ENCODE results near the gene CELA2B.
A peak's percentile ranks its signal among the peaks of the same experiment; 100 is the strongest.
"Not testable (repeated sequence)": the region's sequence is repeated elsewhere in the genome, so short reads cannot be mapped to it uniquely, and the experiment has no call there.

CELA2B gene

GRCh38 chr1:15475752-15476314 is at the start of gene CELA2B:
Gene CELA2B (plus strand): TSS chr1:15476104. CDS start chr1:15476126, 22 bp downstream.
- no peak for TF ChIP-seq CTCF (IDR thresholded peaks at IDR 0.05; ENCODE audit: low read length, missing control alignments)
- DNase-seq (ENCODE audit: low read depth): no peak

GRCh38 chr1:15426492-15427279 is 49.2 kb upstream of the CELA2B start:
- peak; percentile 53 for DNase-seq (ENCODE audit: low read depth)
- peak; percentile 34 for TF ChIP-seq CTCF (IDR thresholded peaks at IDR 0.05; ENCODE audit: low read length, missing control alignments)
- H3K4me3 ChIP-seq (replicated peaks; ENCODE audit: low read depth, low read length): no peak overlapping the region

More at GRCh38 chr1:15475752-15476314, at the start of gene CELA2B:
- no peak within 1 kb of the TSS for H3K4me3 ChIP-seq (replicated peaks; ENCODE audit: low read depth, low read length)

GRCh38 chr1:15427280-15427666 is 48.6 kb upstream of the CELA2B start:
- H3K4me3 ChIP-seq (replicated peaks; ENCODE audit: low read depth, low read length): no peak overlapping the region
- DNase-seq (ENCODE audit: low read depth): no peak
- no peak for TF ChIP-seq CTCF (IDR thresholded peaks at IDR 0.05; ENCODE audit: low read length, missing control alignments)

GRCh38 chr1:15428252-15428651 is 47.7 kb upstream of the CELA2B start:
- DNase-seq (ENCODE audit: low read depth); H3K4me3 ChIP-seq (replicated peaks; ENCODE audit: low read depth, low read length): not testable (repeated sequence)

- DNase-seq (ENCODE audit: low read depth): no peak
- TF ChIP-seq CTCF (IDR thresholded peaks at IDR 0.05; ENCODE audit: low read length, missing control alignments): no peak
- no peak overlapping the region for H3K4me3 ChIP-seq (replicated peaks; ENCODE audit: low read depth, low read length)
Observed at GRCh38 chr1:15428815-15429435, 47.0 kb upstream of the CELA2B start.

- TF ChIP-seq CTCF (IDR thresholded peaks at IDR 0.05; ENCODE audit: low read length, missing control alignments): no peak
- peak; percentile 49 for DNase-seq (ENCODE audit: low read depth)
- no peak overlapping the region for H3K4me3 ChIP-seq (replicated peaks; ENCODE audit: low read depth, low read length)
Observed at GRCh38 chr1:15429701-15430149, 46.2 kb upstream of the CELA2B start.

GRCh38 chr1:15430787-15431570 is 44.9 kb upstream of the CELA2B start:
- peak; percentile 92 for TF ChIP-seq CTCF (IDR thresholded peaks at IDR 0.05; ENCODE audit: low read length, missing control alignments)
- H3K4me3 ChIP-seq (replicated peaks; ENCODE audit: low read depth, low read length): no peak overlapping the region
- peak; percentile 46 for DNase-seq (ENCODE audit: low read depth)
